ENCODE results near the gene CCL3.
"Not testable (repeated sequence)": the region's sequence is repeated elsewhere in the genome, so short reads cannot be mapped to it uniquely, and the experiment has no call there.

The CCL3 gene

GRCh38 chr17:36087897-36088572 lies 1.9 kb downstream of the CCL3 start:
- not testable (repeated sequence) for FAIRE-seq; DNase-seq (ENCODE audit: insufficient read length, low spot score)
- peak; percentile 66 for TF ChIP-seq POLR2A (IDR thresholded peaks at IDR 0.05; ENCODE audit: low read depth, low read length)
- peak; percentile 75; the same call in 1 of the 2 replicates for TF ChIP-seq POLR2AphosphoS5 (IDR thresholded peaks at IDR 0.05; ENCODE audit: low read depth, low read length)

- DNase-seq (ENCODE audit: insufficient read length, low spot score); FAIRE-seq: not testable (repeated sequence)
- TF ChIP-seq POLR2A (IDR thresholded peaks at IDR 0.05; ENCODE audit: low read depth, low read length) = 0 out of 2 replicates have a peak, but pooled peaks have one; percentile 48
These were observed 2.5 kb downstream of the CCL3 start for GRCh38 chr17:36087471-36087870.

DNA sequence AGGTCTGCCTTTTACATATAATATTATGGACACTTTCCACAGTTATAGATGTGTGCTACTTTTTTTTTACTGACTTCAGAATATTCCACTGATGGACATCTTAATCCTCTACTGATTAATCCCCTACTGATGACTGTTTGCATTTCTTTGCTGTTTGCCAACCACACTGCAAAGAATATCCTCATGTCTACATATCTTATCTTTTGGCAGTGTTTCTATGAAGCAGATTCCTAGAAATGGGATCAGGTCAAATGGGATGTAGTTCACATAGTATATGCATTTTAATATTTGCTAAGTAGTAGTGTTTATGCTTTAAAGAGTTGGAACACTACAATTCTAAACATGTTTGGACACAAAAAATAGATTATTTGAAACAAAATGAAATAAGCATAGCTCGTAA lies 3.2 kb downstream of the CCL3 start:
- no peak for DNase-seq (ENCODE audit: insufficient read length, low spot score)
- TF ChIP-seq POLR2AphosphoS5 (IDR thresholded peaks at IDR 0.05; ENCODE audit: low read depth, low read length) = 0 out of 2 replicates have a peak, but pooled peaks have one; percentile 5
- TF ChIP-seq POU2F2 (IDR thresholded peaks at IDR 0.05; ENCODE audit: low read depth, low read length) = no peak
- no peak for TF ChIP-seq SPI1 (IDR thresholded peaks at IDR 0.05; ENCODE audit: low read depth, low read length)
- TF ChIP-seq PAX5 (IDR thresholded peaks at IDR 0.05; ENCODE audit: insufficient read depth, low read length, severe bottlenecking) = no peak
- FAIRE-seq = no peak

DNA sequence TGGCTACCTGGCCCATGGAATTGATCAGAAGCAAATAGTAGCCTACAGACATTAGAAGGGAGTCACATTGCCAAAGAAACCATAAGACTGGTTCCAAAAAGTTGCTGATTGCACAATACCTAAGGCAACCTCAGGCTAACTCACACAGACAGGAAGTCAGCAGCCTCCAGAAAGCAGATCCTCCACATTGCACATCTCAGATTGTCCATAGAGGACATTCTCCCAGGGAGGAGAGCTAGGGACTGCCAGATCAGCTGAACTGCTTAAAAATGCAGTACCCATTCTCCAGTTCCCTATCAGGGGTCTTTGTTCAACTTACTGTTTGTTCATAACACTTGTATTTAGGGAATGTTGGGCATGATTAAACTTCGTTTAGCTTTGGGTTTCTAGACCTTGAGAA lies 4.2 kb downstream of the CCL3 start:
- TF ChIP-seq POU2F2 (IDR thresholded peaks at IDR 0.05; ENCODE audit: low read depth, low read length) (no peak), POLR2A (IDR thresholded peaks at IDR 0.05; ENCODE audit: low read depth, low read length) (no peak), TAF1 (IDR thresholded peaks at IDR 0.05; ENCODE audit: low read depth, low read length) (no peak), SPI1 (IDR thresholded peaks at IDR 0.05; ENCODE audit: low read depth, low read length) (no peak), PAX5 (IDR thresholded peaks at IDR 0.05; ENCODE audit: insufficient read depth, low read length, severe bottlenecking) (no peak), POLR2AphosphoS5 (IDR thresholded peaks at IDR 0.05; ENCODE audit: low read depth, low read length) (no peak)
- DNase-seq (ENCODE audit: insufficient read length, low spot score) = no peak
- no peak for FAIRE-seq

- not testable (repeated sequence) for FAIRE-seq; DNase-seq (ENCODE audit: insufficient read length, low spot score)
These were observed 6.3 kb downstream of the CCL3 start for GRCh38 chr17:36083691-36084090.

DNA sequence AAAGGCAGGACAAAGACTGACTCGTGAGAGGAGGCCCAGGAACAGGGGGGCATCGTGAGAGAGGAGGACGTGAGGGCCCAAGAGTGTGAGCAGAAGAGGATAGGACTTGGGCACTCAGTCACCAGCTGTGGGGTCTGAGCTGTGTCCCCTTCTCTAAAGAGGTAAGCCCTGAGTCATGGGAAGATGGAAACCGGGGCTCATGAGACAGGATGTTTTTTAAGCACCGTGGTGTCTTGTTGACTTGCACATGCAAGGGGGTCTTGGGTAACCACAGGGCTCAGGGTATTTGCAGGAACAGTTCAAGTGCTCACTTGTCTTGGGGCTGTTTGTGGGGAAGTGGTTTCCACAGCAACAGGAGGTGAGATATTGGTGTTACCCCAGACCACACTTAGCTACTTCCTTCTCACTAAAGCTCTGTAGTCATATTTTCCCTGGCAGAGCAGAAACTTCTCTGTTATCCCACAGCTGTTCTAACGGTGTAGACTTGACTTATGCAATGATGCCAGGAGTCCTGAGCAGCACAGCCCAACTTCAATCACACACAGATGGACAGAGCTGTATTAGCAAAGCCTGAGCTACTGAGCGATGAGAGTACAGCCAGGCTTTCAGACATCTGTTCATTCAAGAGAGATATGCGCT lies 7.3 kb downstream of the CCL3 start:
- not testable (repeated sequence) for FAIRE-seq; DNase-seq (ENCODE audit: insufficient read length, low spot score)
- TF ChIP-seq SPI1 (IDR thresholded peaks at IDR 0.05; ENCODE audit: low read depth, low read length) (peak; percentile 36; the same call in 1 of the 2 replicates), POU2F2 (IDR thresholded peaks at IDR 0.05; ENCODE audit: low read depth, low read length) (peak; percentile 34; the same call in 1 of the 2 replicates), TAF1 (IDR thresholded peaks at IDR 0.05; ENCODE audit: low read depth, low read length) (peak; percentile 19; the same call in 1 of the 2 replicates)

DNA sequence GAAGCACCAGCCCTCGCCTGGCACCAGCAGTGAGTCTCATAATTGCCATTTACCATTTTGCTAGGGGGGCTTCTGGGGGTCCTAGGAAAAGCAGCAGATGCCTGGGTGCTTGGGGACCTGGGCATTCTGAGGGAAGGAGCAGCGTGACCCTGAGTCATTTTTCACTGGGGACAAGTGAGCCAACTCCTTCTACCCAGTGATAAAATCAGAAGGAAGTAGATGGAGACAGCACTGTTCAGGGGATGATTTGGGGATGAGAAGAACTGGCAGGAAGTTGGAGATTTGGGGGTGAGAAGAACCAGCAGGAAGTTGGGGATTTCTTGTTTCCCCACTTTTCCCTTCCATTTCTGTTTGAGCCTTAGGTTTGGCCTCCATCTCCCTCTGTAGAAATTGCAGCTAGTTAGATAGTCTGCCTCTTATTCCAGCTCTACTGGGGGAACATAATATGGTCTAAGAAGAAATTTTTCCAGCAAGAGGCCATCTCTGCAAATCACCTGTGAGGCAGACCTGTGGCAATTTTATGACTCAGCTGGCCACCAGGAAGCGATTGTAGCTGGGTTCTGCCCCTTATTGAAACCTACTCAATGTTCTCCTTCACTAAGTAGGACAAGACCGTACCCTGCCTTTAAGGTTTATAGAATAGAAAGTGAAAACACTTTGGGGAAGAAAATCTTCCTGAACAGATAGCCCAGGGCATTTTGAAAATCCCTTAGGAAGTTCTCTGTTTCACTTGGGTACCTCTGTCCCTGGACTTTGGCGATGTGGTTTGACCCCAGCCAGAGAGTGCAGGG lies 8.1 kb downstream of the CCL3 start:
- not testable (repeated sequence) for DNase-seq (ENCODE audit: insufficient read length, low spot score); FAIRE-seq

GRCh38 chr17:36074365-36074764 lies 15.6 kb downstream of the CCL3 start:
- DNase-seq (ENCODE audit: insufficient read length, low spot score) (no peak), FAIRE-seq (no peak)

DNA sequence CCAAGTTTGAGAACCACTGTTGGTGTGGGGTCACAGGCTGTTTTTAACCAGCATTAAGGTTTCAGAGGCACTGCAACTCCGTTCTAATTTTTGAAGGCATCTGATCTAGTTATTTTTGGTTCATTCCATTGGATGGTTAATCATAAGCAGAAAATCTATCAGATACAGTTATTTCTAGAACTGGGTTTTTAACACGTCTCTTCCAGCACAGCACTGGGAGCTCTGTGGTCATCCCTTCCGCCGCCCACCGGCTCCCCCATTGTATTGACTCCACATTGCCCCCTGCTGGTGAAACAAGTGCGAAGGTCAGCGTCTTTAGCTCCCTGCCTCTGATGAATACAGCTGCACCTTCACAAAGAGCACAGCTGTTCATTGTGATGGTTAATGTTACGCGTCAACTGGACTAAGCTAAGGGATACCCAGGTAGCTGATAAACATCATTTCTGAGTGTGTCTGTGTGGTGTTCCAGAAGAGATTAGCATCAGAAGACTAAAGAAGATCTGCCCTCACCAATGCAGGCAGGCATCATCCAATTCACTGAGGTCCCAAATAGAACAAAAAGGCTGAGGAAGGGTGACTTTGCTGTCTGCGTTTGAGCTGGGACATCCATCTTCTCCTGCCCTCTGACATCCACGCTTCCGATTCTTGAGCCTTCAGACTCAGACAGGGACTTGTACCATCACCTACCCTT lies 17.4 kb downstream of the CCL3 start:
- FAIRE-seq (no peak), DNase-seq (ENCODE audit: insufficient read length, low spot score) (peak; percentile 35)
- no peak for TF ChIP-seq SPI1 (IDR thresholded peaks at IDR 0.05; ENCODE audit: low read depth, low read length)

More at GRCh38 chr17:36074365-36074764, 15.6 kb downstream of the CCL3 start:
- TF ChIP-seq POLR2AphosphoS5 (IDR thresholded peaks at IDR 0.05; ENCODE audit: low read depth, low read length) (no peak), TAF1 (IDR thresholded peaks at IDR 0.05; ENCODE audit: low read depth, low read length) (no peak), POLR2A (IDR thresholded peaks at IDR 0.05; ENCODE audit: low read depth, low read length) (no peak), POU2F2 (IDR thresholded peaks at IDR 0.05; ENCODE audit: low read depth, low read length) (no peak), PAX5 (IDR thresholded peaks at IDR 0.05; ENCODE audit: insufficient read depth, low read length, severe bottlenecking) (no peak), SPI1 (IDR thresholded peaks at IDR 0.05; ENCODE audit: low read depth, low read length) (no peak)

DNA sequence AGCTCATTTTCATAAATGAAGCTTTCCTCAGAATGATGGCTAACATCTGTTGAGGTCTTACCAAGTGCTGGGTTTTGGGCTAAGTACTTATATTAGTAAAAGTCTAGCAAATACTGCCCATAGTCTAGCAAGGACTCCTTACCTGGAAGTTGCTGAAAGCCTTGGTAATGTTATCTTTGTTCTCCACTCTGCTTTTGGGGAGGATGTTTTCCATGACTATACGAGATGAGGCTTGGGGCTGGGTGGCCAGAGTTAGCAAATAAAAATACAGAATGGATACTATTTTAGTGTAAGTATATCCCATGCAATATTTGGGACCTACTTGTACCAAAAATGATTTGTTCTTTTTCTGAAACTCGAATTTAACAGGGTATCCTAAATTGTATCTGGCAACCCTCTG lies 18.2 kb downstream of the CCL3 start:
- TF ChIP-seq TAF1 (IDR thresholded peaks at IDR 0.05; ENCODE audit: low read depth, low read length) (no peak), POLR2AphosphoS5 (IDR thresholded peaks at IDR 0.05; ENCODE audit: low read depth, low read length) (no peak), POU2F2 (IDR thresholded peaks at IDR 0.05; ENCODE audit: low read depth, low read length) (no peak), POLR2A (IDR thresholded peaks at IDR 0.05; ENCODE audit: low read depth, low read length) (no peak), PAX5 (IDR thresholded peaks at IDR 0.05; ENCODE audit: insufficient read depth, low read length, severe bottlenecking) (no peak)
- no peak for FAIRE-seq
- DNase-seq (ENCODE audit: insufficient read length, low spot score) = no peak

Measured in GM12891 (cell line).